HuH-7 (cell line): Measurements from ENCODE around the gene CREB3L1.

Experiments used
- DNase-seq: peaks from one replicate; pipeline ENCODE4 v3.0.0; 2011; ENCODE audit warnings: low spot score

The CREB3L1 gene

GRCh38 chr11:46275964-46276641 is 1.4 kb upstream of the CREB3L1 start:
- DNase-seq: peak; percentile 56

- DNase-seq: no peak
Measured at GRCh38 chr11:46277313-46277621, 195 bp upstream of the CREB3L1 start.

- DNase-seq: peak; percentile 84
Measured at GRCh38 chr11:46278387-46279125, 1.1 kb downstream of the CREB3L1 start.

GRCh38 chr11:46279126-46280099 is 2.0 kb downstream of the CREB3L1 start:
- DNase-seq: no peak

- no peak for DNase-seq
Measured at GRCh38 chr11:46280706-46281105, 3.2 kb downstream of the CREB3L1 start.

DNA sequence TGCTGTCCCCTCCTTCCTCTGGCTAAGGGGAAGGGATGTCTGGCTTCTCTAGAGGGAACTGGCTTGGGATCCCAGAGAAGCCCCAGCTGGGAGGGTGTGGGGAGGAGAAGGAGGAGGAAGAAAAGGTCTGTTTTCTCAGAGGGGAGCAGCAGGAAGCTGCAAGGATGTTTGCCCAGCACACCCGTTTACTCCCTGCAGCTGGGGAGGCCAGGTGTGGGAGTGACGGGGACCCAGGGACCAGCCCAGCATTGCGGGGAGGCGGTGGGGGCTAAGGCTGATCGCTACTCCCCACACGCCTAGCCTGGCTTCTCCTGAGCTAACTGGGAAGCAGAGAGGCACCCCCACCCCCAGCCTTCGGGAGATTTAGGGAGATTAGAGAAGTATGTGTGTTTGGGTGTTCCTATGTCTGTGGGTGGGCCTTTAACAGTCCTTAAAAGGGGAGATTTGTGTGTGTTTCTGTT is 3.9 kb downstream of the CREB3L1 start:
- DNase-seq: no peak

DNA sequence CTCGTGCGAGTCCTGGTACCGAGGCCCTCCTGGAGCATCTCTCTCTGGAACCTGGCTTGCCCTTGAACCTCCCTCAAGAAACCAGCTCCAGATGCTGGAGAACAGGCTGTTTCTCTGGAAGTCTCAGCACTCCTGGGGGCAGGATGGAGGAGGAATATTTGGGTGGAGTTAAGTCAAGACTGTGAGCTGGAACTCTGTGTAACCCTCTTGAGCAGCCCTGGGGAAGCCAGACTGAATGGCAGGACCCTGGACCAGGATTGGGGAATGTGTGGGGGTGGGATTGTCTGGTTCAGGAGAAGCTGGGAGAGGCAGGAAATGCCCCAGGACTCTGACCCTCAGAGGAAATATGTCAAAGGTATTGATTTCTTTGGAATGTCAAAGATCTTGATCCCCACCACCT is 7.7 kb downstream of the CREB3L1 start:
- DNase-seq: no peak

- no peak for DNase-seq
Measured at GRCh38 chr11:46285594-46286033, 8.2 kb downstream of the CREB3L1 start.

- DNase-seq: no peak
Measured at GRCh38 chr11:46286789-46287188, 9.3 kb downstream of the CREB3L1 start.

DNA sequence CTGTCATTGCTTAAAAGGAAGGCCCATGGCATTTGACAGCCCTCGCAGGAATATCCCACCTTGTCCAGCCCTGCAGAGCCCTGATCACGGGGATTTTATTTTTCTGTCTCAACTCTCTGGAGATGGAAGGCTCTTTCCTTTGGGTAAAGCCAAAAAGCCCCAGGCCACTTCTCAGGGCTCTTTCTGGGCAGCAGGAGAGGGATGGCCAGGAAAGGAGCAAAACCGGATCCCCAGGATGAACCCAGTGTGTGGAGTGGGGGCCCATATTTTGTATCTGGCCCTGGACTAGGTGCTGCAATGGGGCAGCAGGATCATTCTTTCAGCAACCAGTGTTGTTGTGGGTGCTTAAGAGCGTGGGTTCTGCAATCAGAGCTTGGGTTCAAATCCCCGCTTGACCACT is 11.0 kb downstream of the CREB3L1 start:
- DNase-seq: no peak

DNA sequence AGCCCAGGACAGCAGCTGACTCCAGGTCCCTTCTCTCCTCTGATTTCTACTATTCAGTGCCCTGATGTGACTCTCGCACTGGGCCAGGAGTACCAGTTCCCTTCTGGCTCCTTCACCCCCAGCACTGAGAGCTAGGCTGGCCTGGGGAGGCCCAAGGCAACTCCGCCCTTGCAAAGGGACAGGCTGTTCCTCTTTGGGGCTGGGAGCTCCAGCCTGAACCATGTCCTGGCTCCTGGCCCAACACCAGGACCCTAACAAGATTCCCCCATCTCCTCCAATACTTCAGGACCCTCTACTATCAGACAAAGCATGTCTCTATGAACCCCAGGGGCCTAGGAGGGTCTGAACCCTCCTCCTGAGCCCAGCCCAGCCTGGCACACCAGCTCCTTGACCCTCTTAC is 12.5 kb downstream of the CREB3L1 start:
- no peak for DNase-seq

DNA sequence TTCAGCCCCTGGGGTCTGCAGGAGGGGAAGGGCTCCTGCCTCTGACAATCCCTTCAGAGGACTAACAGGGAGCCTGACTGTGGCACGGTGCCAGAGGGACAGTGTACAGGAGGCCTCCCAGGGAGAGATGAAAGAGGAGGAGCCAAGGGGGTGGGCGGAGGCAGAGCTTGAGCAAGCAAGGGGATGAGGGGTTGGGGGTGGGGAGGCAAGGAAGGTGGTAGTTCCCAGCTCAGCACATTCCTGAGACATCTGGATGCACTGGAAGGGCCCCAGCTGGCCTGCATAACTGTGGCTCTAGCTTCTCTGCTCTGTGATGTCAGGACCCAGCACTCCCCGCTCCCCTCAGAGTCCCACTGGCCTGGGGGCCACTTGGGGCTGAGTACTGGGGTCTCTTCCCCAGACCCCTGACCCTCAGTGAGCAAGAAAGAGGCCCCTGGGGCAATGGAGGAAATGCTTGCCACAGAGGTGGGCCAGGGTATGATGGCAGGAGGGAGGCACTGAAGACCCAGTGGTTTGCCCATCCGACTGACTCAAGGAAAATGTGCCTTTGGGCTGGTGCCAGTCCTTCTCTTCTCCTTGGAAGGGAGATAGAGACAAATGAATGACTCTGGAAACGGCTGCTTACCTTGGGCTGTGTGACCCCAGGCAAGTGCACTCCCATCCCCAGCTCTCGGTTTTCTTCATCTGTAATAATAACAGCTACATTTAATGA is 13.3 kb downstream of the CREB3L1 start:
- DNase-seq: peak; percentile 45

- DNase-seq: no peak
Measured at GRCh38 chr11:46291441-46292150, 14.1 kb downstream of the CREB3L1 start.

DNA sequence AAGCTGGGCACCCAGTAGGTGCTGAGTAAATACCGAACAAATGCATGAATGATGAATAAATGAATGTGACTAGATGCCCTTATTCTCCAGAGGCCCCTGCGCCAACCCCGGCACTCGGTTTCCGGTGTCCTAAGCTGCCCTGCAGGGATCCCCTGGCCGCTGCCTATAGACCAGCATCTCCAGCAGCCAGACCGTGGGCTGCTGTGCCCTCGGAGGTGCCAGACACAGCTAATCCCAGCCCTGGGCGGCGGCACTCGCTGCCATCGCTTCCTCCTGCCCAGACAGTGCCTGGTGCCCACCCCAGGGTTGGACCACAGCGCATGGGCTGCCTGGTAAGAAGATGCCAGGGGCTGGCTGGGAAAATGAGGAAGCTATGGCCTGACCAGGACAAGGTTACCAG is 15.6 kb downstream of the CREB3L1 start:
- DNase-seq: no peak

- DNase-seq: no peak
Measured at GRCh38 chr11:46293641-46294103, 16.2 kb downstream of the CREB3L1 start.

DNA sequence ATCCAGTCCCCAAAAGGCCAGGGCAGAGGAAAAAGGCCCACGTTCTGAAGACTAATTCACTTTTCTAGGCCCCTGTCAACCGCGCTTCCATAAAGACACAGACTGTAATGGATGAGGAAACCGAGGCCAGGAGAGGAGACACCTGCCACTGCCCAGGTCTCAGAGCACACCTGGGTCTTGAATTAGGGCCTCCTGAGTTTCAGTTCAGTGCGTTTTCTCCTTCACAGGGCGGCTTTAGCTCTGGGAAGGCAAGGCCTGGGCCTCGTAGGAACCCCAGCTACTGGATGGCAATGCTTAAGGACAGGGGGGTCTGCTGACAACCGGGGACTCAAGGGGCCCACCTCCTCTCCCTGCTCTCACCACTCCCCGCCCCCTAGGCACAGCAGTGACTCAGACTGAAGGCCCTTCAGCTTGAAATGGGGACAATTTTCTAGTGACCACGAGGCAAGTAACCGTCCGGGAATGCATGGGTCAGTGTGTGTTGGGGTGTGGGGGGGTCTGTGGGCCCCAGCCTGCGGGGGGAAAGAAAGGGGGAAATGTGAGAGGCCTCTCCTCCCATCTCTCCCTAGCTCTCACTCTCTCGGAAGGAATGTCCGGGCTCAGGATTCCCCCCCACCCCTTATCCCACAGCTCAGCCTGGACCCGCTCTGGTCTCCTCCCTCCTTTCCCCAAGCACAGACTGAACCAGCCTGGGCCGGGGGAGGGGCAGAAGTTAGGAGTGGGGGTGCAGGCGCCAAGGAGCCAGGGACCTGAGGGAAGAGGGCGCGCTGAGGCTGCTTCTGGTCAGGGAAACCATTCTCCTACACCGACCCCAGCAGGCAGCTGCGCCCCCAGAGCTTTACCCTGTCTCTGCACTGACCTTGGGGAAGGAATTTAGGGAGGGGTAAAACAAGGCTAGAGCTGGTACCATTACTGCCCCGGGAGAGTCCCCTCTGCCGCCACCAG is 17.2 kb downstream of the CREB3L1 start:
- no peak for DNase-seq

DNA sequence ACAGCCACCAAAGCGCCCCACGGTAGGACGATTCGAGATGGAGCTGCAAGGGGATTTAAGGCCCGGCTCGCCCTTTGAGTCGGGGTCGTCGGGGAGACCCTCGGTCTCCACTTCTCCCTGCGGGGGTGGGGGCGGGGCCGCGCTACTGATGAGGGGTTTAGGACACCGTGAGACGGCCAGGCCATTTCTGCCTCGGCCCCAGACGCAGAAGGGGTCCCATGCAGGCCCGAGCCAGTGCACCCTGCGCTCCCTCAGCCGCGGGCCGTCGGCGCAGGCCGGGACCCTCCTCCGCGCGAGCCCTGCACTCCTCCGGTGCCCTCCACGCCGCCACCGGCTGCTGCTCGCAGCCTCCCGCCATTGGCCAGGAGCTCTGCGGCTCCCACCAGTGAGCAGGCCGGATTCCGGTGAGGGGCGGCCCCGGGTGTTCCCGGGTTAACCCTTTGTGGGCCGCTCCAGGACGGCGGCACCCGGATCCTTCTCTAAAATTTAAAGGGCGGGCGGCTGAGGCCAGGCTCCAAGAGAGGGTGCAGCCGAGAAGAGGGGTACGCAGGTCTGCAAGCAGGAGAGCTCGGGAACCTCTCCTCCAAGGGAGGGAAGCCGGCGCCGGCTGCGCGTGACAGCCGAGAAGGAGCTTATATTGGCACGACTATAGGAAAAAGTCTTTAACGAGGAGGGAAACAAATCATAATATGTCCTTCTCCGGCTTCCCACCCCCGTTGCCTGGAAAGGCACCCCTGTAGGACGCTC is 18.0 kb downstream of the CREB3L1 start:
- peak; percentile 98 for DNase-seq

GRCh38 chr11:46296059-46296527 is 18.6 kb downstream of the CREB3L1 start:
- no peak for DNase-seq
